ENCODE results near the gene NDUFS8. TPM values are rescaled to one million over a fixed set of nuclear protein-coding genes. Genes with fewer than 3 reads are reported as not detected.

Gene NDUFS8
- total RNA-seq, 1 experiment from 2014 or later, result 334 TPM

- peaks cover 12% of the 10 kb centered on the region for H3K4me1 Mint-ChIP-seq (ENCODE audit: low read depth, unreplicated experiment)
- DNase-seq, result peak in 1 of 2 experiments; percentile 67
- no peaks in the 10 kb centered on the region for H3K36me3 Mint-ChIP-seq (ENCODE audit: insufficient read depth, unreplicated experiment)
- H3K9me3 ChIP-seq, result no peaks in the 10 kb centered on the region
- ChIA-PET POLR2A (interaction anchor here (1.6 kb wide), 1 partner anchor 11 kb away, joined by 4 read pairs; the partner anchor contains the start of gene ALDH3B1), CTCF (interaction anchor here (1.0 to 1.6 kb wide), 4 partner anchors 12 to 65 kb away, joined by 3 to 9 read pairs (median 4); partner anchors contain the start of gene ALDH3B1)
- H3K27me3 ChIP-seq (replicated peaks; ENCODE audit: control insufficient read depth, insufficient read depth, low read length), result no peaks in the 10 kb centered on the region
- no peaks in the 10 kb centered on the region for H3K36me3 ChIP-seq (ENCODE audit: control insufficient read depth, insufficient read depth, low read length)
- TF ChIP-seq CTCF (IDR thresholded peaks at IDR 0.05; ENCODE audit: insufficient read depth in 1 of 2, low read depth in 1 of 2, low read length in 1 of 2, severe bottlenecking in 1 of 2, unreplicated experiment in 1 of 2), result peak; percentile 27 to 59
- no TSS peak for BruUV-seq (replicated peaks)
- no peaks in the 10 kb centered on the region for H3K27me3 Mint-ChIP-seq (ENCODE audit: insufficient read depth, unreplicated experiment)
- H3K9me3 Mint-ChIP-seq (ENCODE audit: unreplicated experiment), result no peaks in the 10 kb centered on the region
- no peak overlapping the region for H3K4me3 Mint-ChIP-seq (ENCODE audit: unreplicated experiment)
- peaks cover 16% of the 10 kb centered on the region for H3K4me1 ChIP-seq
- no peak overlapping the region for H3K27ac Mint-ChIP-seq (ENCODE audit: unreplicated experiment)
- intact Hi-C loops (cut with micrococcal nuclease; ENCODE audit: unreplicated experiment), result loop anchor here (1.0 kb wide), 1 partner anchor 11 kb away; the partner anchor contains the start of gene ALDH3B1
- no peak overlapping the region for H3K4me3 ChIP-seq (ENCODE audit: low read depth, low read length)
These were observed 9.2 kb upstream of the NDUFS8 start for GRCh38 chr11:68021167-68021787.

GRCh38 chr11:68022531-68022930 is 8.0 kb upstream of the NDUFS8 start:
- H3K4me3 Mint-ChIP-seq (ENCODE audit: unreplicated experiment), result no peak overlapping the region
- no peak overlapping the region for H3K27ac Mint-ChIP-seq (ENCODE audit: unreplicated experiment)
- H3K27me3 Mint-ChIP-seq (ENCODE audit: insufficient read depth, unreplicated experiment), result no peaks in the 10 kb centered on the region
- intact Hi-C loops (cut with micrococcal nuclease; ENCODE audit: unreplicated experiment), result no loop called here
- no peak for TF ChIP-seq CTCF (IDR thresholded peaks at IDR 0.05; ENCODE audit: insufficient read depth in 1 of 2, low read depth in 1 of 2, low read length in 1 of 2, severe bottlenecking in 1 of 2, unreplicated experiment in 1 of 2)
- no peaks in the 10 kb centered on the region for H3K9me3 Mint-ChIP-seq (ENCODE audit: unreplicated experiment)
- BruUV-seq (replicated peaks), result no TSS peak
- peaks cover 12% of the 10 kb centered on the region for H3K4me1 Mint-ChIP-seq (ENCODE audit: low read depth, unreplicated experiment)
- H3K4me3 ChIP-seq (ENCODE audit: low read depth, low read length), result no peak overlapping the region
- DNase-seq, result no peak
- no peaks in the 10 kb centered on the region for H3K36me3 ChIP-seq (ENCODE audit: control insufficient read depth, insufficient read depth, low read length)
- H3K4me1 ChIP-seq, result peaks cover 4% of the 10 kb centered on the region; the same call in 1 of the 2 replicates
- ChIA-PET CTCF (interaction anchor here (0.6 to 1.6 kb wide), 5 partner anchors 13 to 1133 kb away, joined by 3 to 9 read pairs (median 4); partner anchors contain the start of gene ALDH3B1), POLR2A (interaction anchor here (1.6 kb wide), 1 partner anchor 13 kb away, joined by 4 read pairs; the partner anchor contains the start of gene ALDH3B1)
- no peaks in the 10 kb centered on the region for H3K9me3 ChIP-seq
- H3K36me3 Mint-ChIP-seq (ENCODE audit: insufficient read depth, unreplicated experiment), result no peaks in the 10 kb centered on the region
- H3K27me3 ChIP-seq (replicated peaks; ENCODE audit: control insufficient read depth, insufficient read depth, low read length), result no peaks in the 10 kb centered on the region

- no TSS peak for BruUV-seq (replicated peaks)
- H3K4me3 Mint-ChIP-seq (ENCODE audit: unreplicated experiment), result no peak overlapping the region
- H3K4me3 ChIP-seq (ENCODE audit: low read depth, low read length), result no peak overlapping the region
- H3K4me1 ChIP-seq, result peaks cover 7% of the 10 kb centered on the region; the same call in 1 of the 2 replicates
- H3K9me3 ChIP-seq, result no peaks in the 10 kb centered on the region
- DNase-seq, result no peak
- no peaks in the 10 kb centered on the region for H3K27me3 ChIP-seq (replicated peaks; ENCODE audit: control insufficient read depth, insufficient read depth, low read length)
- no peak for TF ChIP-seq CTCF (IDR thresholded peaks at IDR 0.05; ENCODE audit: insufficient read depth in 1 of 2, low read depth in 1 of 2, low read length in 1 of 2, severe bottlenecking in 1 of 2, unreplicated experiment in 1 of 2)
- H3K9me3 Mint-ChIP-seq (ENCODE audit: unreplicated experiment), result no peaks in the 10 kb centered on the region
- H3K27me3 Mint-ChIP-seq (ENCODE audit: insufficient read depth, unreplicated experiment), result no peaks in the 10 kb centered on the region
- ChIA-PET CTCF (interaction anchor here (1.2 kb wide), 1 partner anchor 13 kb away, joined by 3 read pairs; no protein-coding TSS in a partner anchor), POLR2A (no interaction called here)
- intact Hi-C loops (cut with micrococcal nuclease; ENCODE audit: unreplicated experiment), result no loop called here
- no peaks in the 10 kb centered on the region for H3K36me3 Mint-ChIP-seq (ENCODE audit: insufficient read depth, unreplicated experiment)
- peaks cover 9% of the 10 kb centered on the region for H3K4me1 Mint-ChIP-seq (ENCODE audit: low read depth, unreplicated experiment)
- no peaks in the 10 kb centered on the region for H3K36me3 ChIP-seq (ENCODE audit: control insufficient read depth, insufficient read depth, low read length)
- H3K27ac Mint-ChIP-seq (ENCODE audit: unreplicated experiment), result no peak overlapping the region
These were observed 6.0 kb upstream of the NDUFS8 start for GRCh38 chr11:68024508-68024907.

Data from Caco-2 (cell line).